HK-2 (cell line): Measurements from ENCODE around the gene KRT17.
"Not testable (repeated sequence)": the region's sequence is repeated elsewhere in the genome, so short reads cannot be mapped to it uniquely, and the experiment has no call there.

ENCODE experiments used
- DNase-seq: peaks from one replicate; pipeline ENCODE4 v3.0.0-alpha.2; 2018; ENCODE audit not compliant: unreplicated experiment

The KRT17 gene

GRCh38 chr17:41619927-41620582, 4.3 kb downstream of the KRT17 start:
- not testable (repeated sequence) for DNase-seq

- peak; percentile 14 for DNase-seq
Observed at GRCh38 chr17:41619036-41619926, 5.1 kb downstream of the KRT17 start.

- no peak for DNase-seq
Observed at GRCh38 chr17:41618341-41619035, 5.9 kb downstream of the KRT17 start.

GRCh38 chr17:41617698-41618097, 6.7 kb downstream of the KRT17 start:
- DNase-seq = no peak

- DNase-seq = no peak
Observed at GRCh38 chr17:41617136-41617535, 7.2 kb downstream of the KRT17 start.

GRCh38 chr17:41616486-41616885, 7.9 kb downstream of the KRT17 start:
- DNase-seq = not testable (repeated sequence)

GRCh38 chr17:41615454-41615853, 8.9 kb downstream of the KRT17 start:
- no peak for DNase-seq

GRCh38 chr17:41614767-41615166, 9.6 kb downstream of the KRT17 start:
- DNase-seq = not testable (repeated sequence)

- no peak for DNase-seq
Observed at GRCh38 chr17:41614098-41614497, 10.3 kb downstream of the KRT17 start.

GRCh38 chr17:41613277-41614082, 10.9 kb downstream of the KRT17 start:
- no peak for DNase-seq

- peak; percentile 25 for DNase-seq
Observed at GRCh38 chr17:41612376-41613160, 11.8 kb downstream of the KRT17 start, which contains the start of gene KRT16. KRT16 (minus strand) TSS chr17:41612767; CDS start chr17:41612688, 79 bp downstream.

- DNase-seq = no peak
Observed at GRCh38 chr17:41610965-41611640, 13.3 kb downstream of the KRT17 start.

- DNase-seq = not testable (repeated sequence)
Observed at GRCh38 chr17:41610061-41610517, 14.3 kb downstream of the KRT17 start.

- not testable (repeated sequence) for DNase-seq
Observed at GRCh38 chr17:41606930-41607329, 17.4 kb downstream of the KRT17 start.

GRCh38 chr17:41602524-41602923, 21.9 kb downstream of the KRT17 start:
- DNase-seq = no peak

GRCh38 chr17:41600318-41600717, 24.1 kb downstream of the KRT17 start:
- no peak for DNase-seq

- DNase-seq = no peak
Observed at GRCh38 chr17:41599680-41600079, 24.7 kb downstream of the KRT17 start.

GRCh38 chr17:41595585-41595984, 28.8 kb downstream of the KRT17 start:
- no peak for DNase-seq

- no peak for DNase-seq
Observed at GRCh38 chr17:41594363-41594915, 29.9 kb downstream of the KRT17 start.
